Measurements from ENCODE around the gene EPHB6.

Gene EPHB6

GRCh38 chr7:142878315-142878714 lies 23.4 kb downstream of the EPHB6 start:
- DNase-seq = no peak

GRCh38 chr7:142879060-142879459 lies 24.2 kb downstream of the EPHB6 start:
- DNase-seq = no peak

GRCh38 chr7:142880876-142881505 lies 26.1 kb downstream of the EPHB6 start:
- DNase-seq = peak; percentile 66

GRCh38 chr7:142881586-142882337 lies 26.9 kb downstream of the EPHB6 start:
- DNase-seq = peak; percentile 33

GRCh38 chr7:142882338-142882678 lies 27.4 kb downstream of the EPHB6 start:
- peak; percentile 15 for DNase-seq

- DNase-seq = peak; percentile 12
These were observed 28.3 kb downstream of the EPHB6 start for GRCh38 chr7:142883145-142883544.

- peak; percentile 29 for DNase-seq
These were observed 28.9 kb downstream of the EPHB6 start for GRCh38 chr7:142883571-142884285.

GRCh38 chr7:142884286-142884640 lies 29.4 kb downstream of the EPHB6 start:
- DNase-seq = no peak

GRCh38 chr7:142885311-142886230 lies 30.7 kb downstream of the EPHB6 start, which contains the start of gene TRPV6:
Gene TRPV6 (minus strand): TSS chr7:142885745.
- no peak for DNase-seq

GRCh38 chr7:142886866-142887265 lies 32.0 kb downstream of the EPHB6 start:
- no peak for DNase-seq

GRCh38 chr7:142887282-142888015 lies 32.6 kb downstream of the EPHB6 start:
- no peak for DNase-seq

- peak; percentile 15 for DNase-seq
These were observed 34.9 kb downstream of the EPHB6 start for GRCh38 chr7:142889816-142890215.

- DNase-seq = peak; percentile 17
These were observed 36.1 kb downstream of the EPHB6 start for GRCh38 chr7:142890874-142891485.

- no peak for DNase-seq
These were observed 36.7 kb downstream of the EPHB6 start for GRCh38 chr7:142891490-142892082.

- DNase-seq = peak; percentile 22
These were observed 38.1 kb downstream of the EPHB6 start for GRCh38 chr7:142892951-142893350.

GRCh38 chr7:142894112-142894984 lies 39.5 kb downstream of the EPHB6 start:
- DNase-seq = peak; percentile 20

GRCh38 chr7:142894985-142895593 lies 40.2 kb downstream of the EPHB6 start:
- peak; percentile 29 for DNase-seq

GRCh38 chr7:142896151-142896550 lies 41.3 kb downstream of the EPHB6 start:
- no peak for DNase-seq

- no peak for DNase-seq
These were observed 42.0 kb downstream of the EPHB6 start for GRCh38 chr7:142896741-142897379.

All from activated CD8-positive, alpha-beta memory T cell treated with anti-CD3 and anti-CD28 coated beads, Interleukin-2, amount 50 U/mL, for 48 hours (primary cell).